ENCODE results near the gene TEC.

TEC gene

DNA sequence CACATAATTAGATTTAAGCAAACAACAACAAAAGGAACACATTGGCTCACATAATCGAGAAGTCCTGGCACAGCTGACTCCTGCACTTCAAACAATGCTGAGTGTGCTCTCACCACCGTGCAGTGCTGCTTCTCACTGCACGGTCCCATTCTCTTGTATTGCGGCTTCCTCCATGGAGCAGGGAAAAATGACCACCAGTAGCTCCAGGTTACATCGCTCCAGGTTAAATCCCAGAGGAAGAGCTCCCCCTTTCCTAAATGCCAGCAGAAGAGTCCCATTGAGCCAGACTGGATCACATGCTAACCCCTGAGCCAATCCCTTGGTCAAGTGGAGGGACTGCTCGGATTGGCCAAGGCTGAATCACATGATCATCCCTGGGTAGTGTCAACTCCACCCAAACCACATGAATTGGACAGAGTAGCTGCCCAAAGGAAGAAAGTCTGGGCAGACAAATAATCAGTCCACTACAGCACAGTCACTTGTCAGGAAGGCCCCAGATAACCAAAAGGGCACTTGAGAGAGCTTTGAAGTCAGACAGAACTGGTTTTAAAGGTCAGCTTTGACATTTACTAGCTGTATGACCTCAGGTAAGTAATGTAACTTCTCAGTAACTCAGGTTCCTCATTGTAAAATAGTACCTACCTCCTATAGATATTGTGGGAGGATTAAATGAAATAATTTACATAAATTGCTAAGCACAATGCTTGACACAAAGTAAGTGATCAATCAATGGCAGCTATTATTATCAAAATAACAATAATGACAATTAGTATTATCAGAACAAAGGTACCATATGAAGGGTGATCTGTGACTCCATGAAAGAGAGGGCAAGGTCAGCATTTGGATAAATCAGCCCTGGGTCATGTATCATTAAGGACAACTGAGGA, 14.3 kb downstream of the TEC start:
- no peak overlapping the region for H3K27ac Mint-ChIP-seq
- H3K4me1 Mint-ChIP-seq (ENCODE audit: low read depth) = no peaks in the 10 kb centered on the region
- peaks cover 2% of the 10 kb centered on the region for H3K27me3 Mint-ChIP-seq

DNA sequence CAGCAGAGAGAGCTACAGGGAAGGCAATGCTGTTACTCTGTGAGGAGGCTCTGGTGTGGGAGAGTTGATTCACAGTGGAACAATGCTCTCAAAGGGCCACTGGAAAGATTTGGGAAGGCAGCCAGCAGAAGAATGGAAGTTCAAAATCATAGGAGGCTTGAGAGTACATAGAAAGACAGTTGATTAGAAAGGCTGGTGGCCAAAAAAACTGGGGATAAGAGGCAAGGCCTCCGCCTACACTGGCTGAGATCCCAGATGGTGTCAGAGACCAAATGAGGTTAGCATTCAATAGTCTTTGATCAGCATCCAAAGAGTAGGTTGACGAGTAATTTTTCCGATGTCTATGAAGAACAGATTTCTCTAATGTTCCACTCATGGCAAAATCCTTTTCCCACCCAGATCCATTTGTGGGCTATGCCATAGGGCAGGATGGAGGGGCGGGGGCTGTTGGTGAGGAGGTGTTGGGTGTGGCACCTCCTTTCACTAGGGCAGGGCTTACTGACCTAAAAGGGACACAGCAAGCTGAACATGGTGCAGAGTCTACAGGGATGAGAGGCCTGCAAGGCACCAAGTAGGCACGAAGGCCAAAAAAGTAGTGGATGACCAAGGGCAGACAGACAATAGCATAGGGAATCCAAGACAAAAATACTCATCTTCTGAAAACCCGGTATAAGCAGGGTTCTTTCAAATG, 15.1 kb downstream of the TEC start:
- no peak overlapping the region for H3K27ac Mint-ChIP-seq

More for the DNA sequence above, 14.3 kb downstream of the TEC start:
- Mint-ChIP-seq H3K36me3 (peaks cover 7% of the 10 kb centered on the region), H3K9me3 (ENCODE audit: low read depth) (no peaks in the 10 kb centered on the region), H3K4me3 (no peak overlapping the region)

GRCh38 chr4:48252313-48252712, 17.3 kb downstream of the TEC start:
- H3K27me3 Mint-ChIP-seq = peaks cover 2% of the 10 kb centered on the region
- no peaks in the 10 kb centered on the region for H3K4me1 Mint-ChIP-seq (ENCODE audit: low read depth)
- H3K36me3 Mint-ChIP-seq = peaks cover 7% of the 10 kb centered on the region
- no peak overlapping the region for H3K4me3 Mint-ChIP-seq
- no peaks in the 10 kb centered on the region for H3K9me3 Mint-ChIP-seq (ENCODE audit: low read depth)
- no peak overlapping the region for H3K27ac Mint-ChIP-seq

More for the DNA sequence above, 15.1 kb downstream of the TEC start:
- peaks cover 7% of the 10 kb centered on the region for H3K36me3 Mint-ChIP-seq
- H3K4me3 Mint-ChIP-seq = no peak overlapping the region
- peaks cover 2% of the 10 kb centered on the region for H3K27me3 Mint-ChIP-seq
- H3K4me1 Mint-ChIP-seq (ENCODE audit: low read depth) = no peaks in the 10 kb centered on the region
- no peaks in the 10 kb centered on the region for H3K9me3 Mint-ChIP-seq (ENCODE audit: low read depth)

DNA sequence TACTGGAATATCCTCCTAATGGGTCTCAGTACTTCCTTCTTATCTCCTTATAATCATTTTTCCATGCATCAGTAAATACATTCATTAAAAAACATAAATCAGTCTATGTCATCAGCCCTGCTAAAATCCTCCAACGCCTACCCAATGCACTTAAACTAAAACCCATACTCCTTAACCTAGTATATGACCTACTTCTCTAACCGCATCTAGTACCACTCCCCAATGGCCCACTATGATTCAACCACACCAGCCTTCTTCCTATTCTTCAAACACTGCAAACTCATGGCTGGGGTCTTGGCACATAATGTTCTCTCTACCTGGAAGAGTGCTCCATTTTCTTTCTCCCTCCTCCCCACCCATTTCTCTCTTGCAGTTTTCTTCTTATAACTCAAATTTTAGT, 18.7 kb downstream of the TEC start:
- Mint-ChIP-seq H3K36me3 (peaks cover 11% of the 10 kb centered on the region), H3K27me3 (peaks cover 1% of the 10 kb centered on the region), H3K9me3 (ENCODE audit: low read depth) (no peaks in the 10 kb centered on the region), H3K27ac (no peak overlapping the region), H3K4me3 (no peak overlapping the region), H3K4me1 (ENCODE audit: low read depth) (no peaks in the 10 kb centered on the region)

GRCh38 chr4:48250343-48250742, 19.3 kb downstream of the TEC start:
- Mint-ChIP-seq H3K4me1 (ENCODE audit: low read depth) (no peaks in the 10 kb centered on the region), H3K27me3 (no peaks in the 10 kb centered on the region), H3K9me3 (ENCODE audit: low read depth) (no peaks in the 10 kb centered on the region), H3K36me3 (peaks cover 9% of the 10 kb centered on the region), H3K27ac (no peak overlapping the region), H3K4me3 (no peak overlapping the region)

DNA sequence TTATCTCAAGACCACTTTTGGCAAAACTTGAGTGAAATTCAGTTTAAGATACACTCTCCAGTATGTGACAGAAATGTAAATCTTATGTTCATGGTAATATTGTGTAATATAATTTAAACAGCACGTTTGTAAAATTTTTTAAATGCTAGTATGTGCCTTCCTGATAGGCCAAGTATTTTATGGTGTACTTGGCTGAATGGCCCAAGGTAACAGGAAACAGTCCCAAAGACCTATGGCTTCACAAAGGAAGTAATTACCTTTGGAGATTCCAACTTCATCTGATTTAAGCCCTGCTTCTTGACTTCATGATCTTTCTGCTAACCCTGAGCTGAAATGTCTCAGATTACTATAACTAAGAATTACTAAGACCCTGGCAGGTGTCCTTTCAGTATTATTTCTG, 20.3 kb downstream of the TEC start:
- Mint-ChIP-seq H3K36me3 (peaks cover 12% of the 10 kb centered on the region), H3K27ac (no peak overlapping the region), H3K27me3 (no peaks in the 10 kb centered on the region), H3K9me3 (ENCODE audit: low read depth) (no peaks in the 10 kb centered on the region), H3K4me1 (ENCODE audit: low read depth) (no peaks in the 10 kb centered on the region), H3K4me3 (no peak overlapping the region)

- Mint-ChIP-seq H3K4me3 (no peak overlapping the region), H3K4me1 (ENCODE audit: low read depth) (no peaks in the 10 kb centered on the region), H3K27ac (no peak overlapping the region), H3K27me3 (no peaks in the 10 kb centered on the region), H3K36me3 (peaks cover 8% of the 10 kb centered on the region), H3K9me3 (ENCODE audit: low read depth) (no peaks in the 10 kb centered on the region)
Observed at GRCh38 chr4:48248559-48248953, 21.1 kb downstream of the TEC start.

- Mint-ChIP-seq H3K4me3 (no peak overlapping the region), H3K9me3 (ENCODE audit: low read depth) (no peaks in the 10 kb centered on the region), H3K36me3 (peaks cover 8% of the 10 kb centered on the region), H3K27me3 (no peaks in the 10 kb centered on the region), H3K27ac (no peak overlapping the region), H3K4me1 (ENCODE audit: low read depth) (no peaks in the 10 kb centered on the region)
Observed at GRCh38 chr4:48247878-48248558, 21.6 kb downstream of the TEC start.

DNA sequence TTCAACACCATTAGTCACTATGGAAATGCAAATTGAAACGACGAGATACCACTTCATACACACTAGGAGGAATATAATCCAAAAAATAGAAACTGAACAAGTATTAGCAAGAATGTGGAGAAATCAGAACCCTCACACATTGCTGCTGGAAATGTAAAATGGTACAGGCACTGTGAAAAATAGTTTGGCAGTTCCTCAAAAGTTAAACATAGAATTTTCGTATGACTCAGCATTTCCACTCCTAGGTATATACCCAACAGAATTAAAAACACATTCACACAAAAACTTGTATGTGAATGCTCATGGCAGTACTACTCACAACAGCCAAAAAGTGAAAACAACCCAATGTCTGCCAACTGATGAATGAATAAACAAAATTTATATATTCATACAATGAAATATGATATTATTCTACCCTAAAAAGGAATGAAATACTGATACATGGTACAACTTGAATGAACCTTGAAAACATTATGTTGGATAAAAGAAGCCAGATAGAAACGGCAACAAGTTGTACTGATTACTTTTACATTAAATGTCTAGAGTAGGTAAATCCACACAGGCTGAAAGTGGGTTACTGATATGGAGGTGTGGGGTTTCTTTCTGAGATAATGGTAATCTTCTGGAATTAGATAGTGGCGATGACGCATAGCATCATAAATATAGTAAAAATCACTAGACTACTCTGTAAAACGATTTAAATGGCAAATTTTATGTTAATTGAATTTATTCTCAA, 22.3 kb downstream of the TEC start:
- no peak overlapping the region for H3K27ac Mint-ChIP-seq

GRCh38 chr4:48244665-48245064, 25.0 kb downstream of the TEC start:
- Mint-ChIP-seq H3K27me3 (no peaks in the 10 kb centered on the region), H3K4me1 (ENCODE audit: low read depth) (no peaks in the 10 kb centered on the region), H3K4me3 (no peak overlapping the region), H3K36me3 (peaks cover 8% of the 10 kb centered on the region), H3K27ac (no peak overlapping the region), H3K9me3 (ENCODE audit: low read depth) (no peaks in the 10 kb centered on the region)

More for the DNA sequence above, 22.3 kb downstream of the TEC start:
- Mint-ChIP-seq H3K4me3 (no peak overlapping the region), H3K27me3 (no peaks in the 10 kb centered on the region), H3K9me3 (ENCODE audit: low read depth) (no peaks in the 10 kb centered on the region), H3K4me1 (ENCODE audit: low read depth) (no peaks in the 10 kb centered on the region), H3K36me3 (peaks cover 8% of the 10 kb centered on the region)

GRCh38 chr4:48243887-48244286, 25.8 kb downstream of the TEC start:
- H3K4me3 Mint-ChIP-seq = no peak overlapping the region
- no peak overlapping the region for H3K27ac Mint-ChIP-seq
- H3K9me3 Mint-ChIP-seq (ENCODE audit: low read depth) = no peaks in the 10 kb centered on the region
- H3K27me3 Mint-ChIP-seq = no peaks in the 10 kb centered on the region
- no peaks in the 10 kb centered on the region for H3K4me1 Mint-ChIP-seq (ENCODE audit: low read depth)
- peaks cover 8% of the 10 kb centered on the region for H3K36me3 Mint-ChIP-seq

DNA sequence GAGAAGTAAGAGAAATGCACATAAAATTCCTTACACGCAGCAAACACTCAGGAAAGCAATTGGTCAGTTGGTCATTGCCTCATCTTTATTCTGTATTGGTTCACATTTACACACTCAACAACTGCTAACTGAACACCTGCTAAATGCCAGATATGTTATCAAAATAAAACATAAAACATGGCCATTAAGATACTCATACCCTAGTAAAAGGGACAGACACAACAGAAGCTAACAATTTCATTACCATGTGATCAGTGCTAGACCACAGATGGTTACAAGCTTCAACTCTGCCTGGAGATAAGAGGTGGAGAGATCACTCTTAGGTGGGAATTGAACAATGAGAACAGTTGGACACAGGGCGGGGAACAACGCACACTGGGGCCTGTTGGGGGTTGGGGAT, 26.2 kb downstream of the TEC start:
- no peaks in the 10 kb centered on the region for H3K27me3 Mint-ChIP-seq
- H3K4me3 Mint-ChIP-seq = no peak overlapping the region
- H3K9me3 Mint-ChIP-seq (ENCODE audit: low read depth) = no peaks in the 10 kb centered on the region
- H3K36me3 Mint-ChIP-seq = peaks cover 8% of the 10 kb centered on the region
- H3K27ac Mint-ChIP-seq = no peak overlapping the region
- no peaks in the 10 kb centered on the region for H3K4me1 Mint-ChIP-seq (ENCODE audit: low read depth)

DNA sequence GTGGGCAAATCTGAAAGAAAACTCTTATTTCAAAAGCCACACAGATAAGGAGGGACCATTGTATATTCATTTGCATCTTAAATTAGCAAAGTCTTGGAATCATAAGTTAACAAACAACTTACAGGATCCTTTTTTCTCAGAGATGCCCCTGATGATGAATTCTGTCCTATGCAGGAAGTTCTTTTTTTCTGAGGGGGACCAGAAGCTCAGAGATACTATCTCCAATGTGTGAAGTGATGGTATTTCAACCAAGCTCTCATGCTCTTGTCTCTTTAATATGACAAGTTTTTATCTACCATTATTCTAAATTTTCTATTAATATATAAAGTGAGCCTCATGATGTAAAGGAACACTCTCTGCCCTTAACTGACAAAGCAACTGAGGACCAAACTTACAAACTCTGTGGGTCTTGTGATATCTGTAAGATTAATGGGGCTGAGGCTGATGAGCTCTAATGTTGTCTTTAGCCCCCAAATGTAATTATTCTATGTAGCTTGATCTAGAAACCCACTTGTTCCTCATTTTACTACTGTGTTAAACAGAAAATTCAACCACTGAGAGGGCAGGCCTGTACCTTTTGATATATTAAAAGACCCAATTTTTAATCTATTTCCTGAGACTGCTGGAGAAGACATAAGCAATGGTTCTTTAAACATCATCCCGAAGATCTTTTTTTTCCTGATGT, 27.0 kb downstream of the TEC start:
- H3K27ac Mint-ChIP-seq = no peak overlapping the region

GRCh38 chr4:48241731-48242130, 27.9 kb downstream of the TEC start:
- Mint-ChIP-seq H3K27me3 (no peaks in the 10 kb centered on the region), H3K4me1 (ENCODE audit: low read depth) (no peaks in the 10 kb centered on the region), H3K9me3 (ENCODE audit: low read depth) (no peaks in the 10 kb centered on the region), H3K4me3 (no peak overlapping the region), H3K27ac (no peak overlapping the region), H3K36me3 (peaks cover 8% of the 10 kb centered on the region)

More for the DNA sequence above, 27.0 kb downstream of the TEC start:
- Mint-ChIP-seq H3K27me3 (no peaks in the 10 kb centered on the region), H3K36me3 (peaks cover 8% of the 10 kb centered on the region), H3K4me1 (ENCODE audit: low read depth) (no peaks in the 10 kb centered on the region), H3K9me3 (ENCODE audit: low read depth) (no peaks in the 10 kb centered on the region), H3K4me3 (no peak overlapping the region)

All from activated naive CD8-positive, alpha-beta T cell (primary cell).